GM04504 (cell line): ENCODE results near the gene AGPAT4.
"Not testable (repeated sequence)": the region's sequence is repeated elsewhere in the genome, so short reads cannot be mapped to it uniquely, and the experiment has no call there.

Source experiments
- DNase-seq: peaks from one replicate; pipeline ENCODE4 v3.0.0-alpha.2; 2012; ENCODE audit warnings: low read depth

Gene AGPAT4

DNA sequence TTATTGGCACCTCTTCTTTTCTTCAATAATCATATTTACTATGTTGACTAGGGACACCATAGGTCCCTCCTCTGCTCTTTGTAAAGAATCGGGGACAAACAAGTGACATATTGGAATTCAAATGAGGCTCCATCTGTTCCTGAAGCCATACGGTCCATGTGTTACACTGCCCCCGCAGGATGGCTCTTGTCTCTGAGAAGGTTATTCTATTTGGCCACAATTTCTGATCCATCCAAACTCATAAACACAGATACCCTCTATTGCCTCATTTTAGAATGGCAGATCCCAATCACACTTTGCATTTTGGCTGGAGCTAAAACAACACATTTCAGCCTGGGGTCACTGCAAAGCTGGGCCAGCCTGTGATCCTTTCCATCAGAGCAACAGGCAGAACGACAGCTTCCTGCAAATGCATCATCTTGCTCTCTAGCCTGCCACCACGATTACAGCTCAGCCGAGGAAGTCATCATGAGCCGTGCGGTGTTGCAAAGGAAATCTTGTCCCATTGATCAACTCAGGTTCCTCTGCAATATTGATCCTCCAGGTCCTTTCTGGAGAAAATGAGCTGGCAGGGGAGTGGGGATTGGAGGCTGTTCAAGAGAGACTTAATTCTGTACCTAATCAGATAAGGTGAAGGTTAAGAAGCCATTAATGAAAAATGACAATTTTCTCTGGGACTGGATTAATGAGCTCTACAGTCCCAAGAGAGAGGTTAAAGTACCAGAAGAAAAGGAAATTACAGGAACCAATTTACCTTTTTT lies 73.1 kb downstream of the AGPAT4 start:
- DNase-seq, result no peak

DNA sequence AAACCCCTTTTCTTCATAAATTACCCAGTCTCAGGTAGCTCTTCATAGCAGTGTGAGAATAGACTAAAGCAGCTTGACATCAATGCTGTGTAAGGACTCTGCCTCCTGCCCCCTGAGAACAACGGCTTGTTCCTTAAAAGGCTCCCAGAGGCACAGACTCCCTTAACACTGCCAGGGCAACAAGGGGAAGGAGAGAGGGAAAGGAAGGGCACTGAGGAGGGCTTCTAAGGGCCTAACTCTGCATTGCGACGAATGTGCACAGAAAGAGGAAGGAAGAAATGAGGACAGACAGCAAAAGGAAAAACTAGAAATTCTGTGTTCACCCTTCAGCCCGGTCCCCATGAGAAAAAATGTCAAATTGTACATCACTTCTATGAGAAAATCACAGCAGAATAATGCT lies 74.0 kb downstream of the AGPAT4 start:
- DNase-seq, result no peak

DNA sequence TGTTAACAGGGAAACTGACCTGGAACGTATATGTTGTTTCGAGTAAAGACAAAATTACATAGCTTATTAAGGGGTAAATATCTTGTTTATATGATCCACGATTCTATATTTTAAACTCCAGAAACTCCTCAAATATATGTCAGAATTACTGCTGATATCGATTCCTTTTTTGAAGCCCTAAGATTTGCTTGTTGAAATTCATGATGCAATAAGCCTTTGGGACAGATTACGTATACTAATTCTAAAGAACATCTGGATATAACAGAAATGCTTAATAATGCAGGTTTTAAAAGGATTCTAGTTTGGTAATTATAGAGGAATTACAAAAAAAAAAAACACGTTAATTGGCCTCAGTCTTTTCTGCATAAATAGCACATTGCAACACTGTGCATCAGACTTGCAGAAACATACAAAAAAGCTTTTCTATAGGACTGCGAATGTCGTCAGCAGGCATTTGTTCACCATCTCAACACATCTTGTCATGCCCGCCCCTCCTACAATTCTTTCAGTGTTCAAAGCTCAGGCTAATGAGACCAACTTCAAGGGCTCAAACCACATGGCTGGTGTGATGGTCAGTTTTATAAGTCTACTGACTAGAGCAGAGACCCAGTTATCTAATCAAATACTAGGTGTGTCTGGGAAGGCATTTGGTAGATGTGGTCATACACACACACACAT lies 74.9 kb downstream of the AGPAT4 start:
- no peak for DNase-seq

DNA sequence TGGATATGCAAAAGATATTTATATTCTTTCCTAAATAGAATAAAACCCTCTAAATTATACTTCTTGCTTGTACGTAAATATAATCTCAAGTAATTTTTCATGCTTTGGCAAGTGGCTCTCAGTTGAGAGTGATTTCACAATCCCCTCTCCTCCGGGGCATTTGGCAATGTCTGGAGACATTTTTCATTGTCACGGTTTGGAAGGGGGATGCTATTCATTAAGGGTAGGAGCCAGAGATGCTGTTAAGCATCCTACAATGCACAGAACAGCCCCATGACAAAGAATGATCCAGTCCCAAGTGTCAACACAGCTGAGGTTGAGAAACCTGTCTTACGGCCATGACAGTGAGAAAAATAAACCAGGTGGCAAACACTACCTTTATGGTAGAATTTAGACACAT lies 75.7 kb downstream of the AGPAT4 start:
- DNase-seq, result peak; percentile 42

DNA sequence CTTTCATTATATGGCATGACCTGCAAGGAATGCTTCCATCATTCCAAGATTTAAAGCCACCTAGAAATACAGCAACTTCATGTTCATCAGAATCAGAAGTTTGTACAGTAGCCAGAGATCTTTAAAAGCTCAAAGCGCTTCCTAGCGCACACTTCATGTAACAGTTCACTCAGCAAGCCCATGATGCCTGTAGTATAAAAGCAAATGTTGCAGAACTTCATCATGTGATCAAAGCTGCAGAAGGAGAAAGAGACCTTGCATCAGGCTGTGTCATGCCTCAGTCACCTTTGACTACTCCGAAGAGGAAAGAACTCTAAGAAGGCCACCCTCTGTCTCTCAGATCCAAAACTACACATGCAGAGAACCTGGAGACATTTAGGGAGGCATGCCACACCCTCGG lies 78.5 kb downstream of the AGPAT4 start:
- DNase-seq, result no peak

DNA sequence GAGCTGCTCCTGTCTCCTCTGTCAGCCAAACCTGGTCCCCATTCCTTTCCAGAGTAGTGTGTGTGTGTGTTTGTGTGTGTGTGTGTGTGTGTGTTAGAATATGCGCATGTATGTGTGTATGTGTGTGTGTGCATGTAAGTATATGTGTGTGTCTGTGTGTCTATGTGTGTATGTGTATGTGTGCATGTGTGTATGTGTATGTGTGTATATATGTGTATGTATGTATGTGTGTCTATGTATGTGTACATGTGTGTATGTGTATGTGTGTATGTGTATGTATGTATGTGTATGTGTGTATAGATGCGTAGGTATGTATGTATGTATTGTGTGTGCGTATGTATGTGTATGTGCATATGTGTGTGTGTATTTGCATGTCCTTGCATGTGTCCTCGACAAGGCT lies 79.5 kb downstream of the AGPAT4 start:
- DNase-seq, result no peak

DNA sequence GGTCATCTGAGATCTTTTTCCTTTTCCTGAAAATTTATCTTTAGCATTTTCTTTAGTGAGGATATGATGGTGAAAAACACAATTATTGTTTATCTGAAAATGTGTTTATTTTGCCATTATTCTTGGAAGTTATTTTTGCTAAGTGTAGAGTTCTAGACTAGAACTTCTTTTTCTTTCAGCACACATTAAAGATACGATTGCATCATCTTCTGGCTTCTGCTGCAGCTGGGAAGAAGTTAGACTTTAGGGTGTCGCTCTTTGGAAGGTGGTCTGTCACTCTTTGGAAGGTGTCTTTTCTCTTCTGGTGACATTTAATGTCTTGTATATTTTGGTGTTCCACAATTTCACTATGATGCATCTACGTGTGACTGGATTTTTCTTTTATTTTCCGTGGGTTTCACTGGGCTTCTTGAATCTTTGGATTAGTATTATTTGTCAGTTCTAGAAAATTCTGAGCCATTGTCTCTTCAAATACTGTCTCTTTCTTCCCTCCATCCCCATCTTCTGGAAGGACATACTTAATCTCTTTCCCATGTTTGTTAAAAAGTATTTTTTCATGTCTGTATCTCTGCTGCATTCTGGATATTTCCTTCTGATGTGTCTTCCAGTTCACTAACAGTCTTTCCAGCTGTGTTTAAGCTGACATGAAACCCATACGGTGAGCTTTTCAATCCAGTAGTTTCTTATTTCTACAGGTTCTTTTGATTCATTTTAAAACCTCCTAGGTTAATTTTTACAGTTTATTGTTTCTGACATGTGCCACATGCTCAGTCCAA lies 81.0 kb downstream of the AGPAT4 start:
- DNase-seq, result no peak

DNA sequence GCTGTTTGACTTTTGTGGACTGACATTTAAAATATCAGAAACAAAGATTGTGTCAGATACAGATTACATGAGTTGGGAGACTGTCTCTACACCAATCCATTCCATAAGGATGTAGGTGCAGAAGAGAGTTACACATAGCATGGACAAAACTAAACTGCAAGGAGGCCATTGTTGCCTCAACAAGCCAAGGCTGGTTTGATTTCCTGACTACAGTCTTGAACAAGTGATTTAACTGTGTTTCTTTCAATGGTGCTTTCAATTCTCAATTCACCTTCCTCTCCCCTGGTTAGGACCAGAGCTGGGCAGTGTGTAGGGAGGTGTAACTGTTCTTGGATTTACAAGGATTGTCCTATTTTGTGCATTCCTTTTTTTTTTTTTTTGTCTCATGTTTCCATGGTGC lies 82.2 kb downstream of the AGPAT4 start:
- DNase-seq, result no peak

DNA sequence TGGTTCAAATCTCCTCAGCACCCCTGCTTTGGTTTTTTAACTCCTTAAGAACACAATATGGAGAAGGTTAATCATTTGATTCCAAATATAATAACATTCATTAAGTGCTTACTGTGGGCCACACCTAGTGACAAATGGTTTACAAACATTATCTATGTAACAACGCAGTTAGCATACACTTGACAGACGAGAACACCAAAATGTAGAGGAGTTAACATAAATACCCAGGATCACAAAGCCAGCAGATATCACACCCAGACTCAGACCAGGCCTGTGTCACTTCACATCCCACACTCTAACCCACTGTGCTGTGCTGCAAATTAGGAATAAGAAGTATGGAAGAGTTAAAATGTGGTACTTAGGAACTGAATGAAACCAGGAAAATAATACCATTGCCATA lies 82.9 kb downstream of the AGPAT4 start:
- no peak for DNase-seq

DNA sequence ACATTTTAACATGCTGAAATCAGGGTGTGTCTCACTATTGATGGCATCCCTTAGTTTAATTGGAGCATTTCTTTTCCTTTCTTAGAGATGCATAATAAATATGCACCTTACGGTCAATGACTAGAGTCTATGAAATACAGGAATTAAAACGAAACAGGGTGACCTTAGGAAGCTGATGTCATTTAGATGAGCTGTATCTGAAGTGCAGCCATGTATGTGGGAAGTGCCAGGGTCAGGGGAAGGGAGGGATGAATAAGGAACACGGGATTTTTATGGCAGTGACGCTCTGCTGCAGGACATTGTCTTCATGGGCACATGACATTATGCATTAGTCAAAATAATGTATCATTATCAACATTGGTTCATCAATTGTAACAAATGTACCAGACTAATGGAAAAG lies 84.0 kb downstream of the AGPAT4 start:
- DNase-seq, result no peak

DNA sequence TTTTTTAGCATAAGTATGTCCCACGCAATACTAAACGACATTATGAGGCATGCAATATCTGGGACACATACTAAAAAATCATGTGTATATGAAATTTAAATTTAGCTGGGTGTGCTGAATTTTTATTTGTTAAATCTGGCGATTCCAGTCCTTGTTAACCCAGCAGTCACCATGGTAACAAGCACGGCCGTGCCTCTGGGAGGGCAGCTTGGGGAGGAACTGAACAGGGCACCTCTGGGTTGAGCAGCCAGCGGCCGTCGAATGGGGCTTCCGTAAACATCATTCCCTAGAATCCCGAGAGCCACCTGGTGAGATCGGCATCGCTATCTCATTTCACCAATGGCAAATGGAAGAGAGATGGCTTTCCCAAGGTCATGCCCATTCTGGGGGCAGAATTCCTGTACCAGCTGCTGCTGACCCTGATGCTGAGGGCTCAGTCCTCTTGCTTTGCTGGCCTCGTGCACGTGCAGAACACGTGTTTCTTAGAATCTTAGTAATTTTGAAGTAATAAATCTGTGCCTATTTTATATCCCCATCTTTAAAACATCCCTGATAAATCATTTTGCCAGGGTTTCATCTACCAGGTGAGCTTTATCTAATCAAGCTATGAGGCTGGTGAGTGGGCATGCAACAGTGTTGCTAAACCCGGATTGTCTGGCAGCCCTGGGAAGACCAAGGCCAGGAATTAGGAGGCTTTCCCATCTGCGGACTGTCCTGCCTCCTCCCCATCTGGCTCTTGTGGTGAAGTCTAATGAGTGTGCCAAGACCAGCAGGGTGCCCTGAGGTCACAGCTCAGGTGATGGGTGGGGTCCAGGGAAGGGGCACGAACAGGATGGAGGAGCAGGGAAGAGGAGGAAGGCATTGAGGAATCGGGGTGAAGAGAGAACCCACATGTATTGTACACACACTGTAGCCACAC lies 85.1 kb downstream of the AGPAT4 start:
- no peak for DNase-seq

DNA sequence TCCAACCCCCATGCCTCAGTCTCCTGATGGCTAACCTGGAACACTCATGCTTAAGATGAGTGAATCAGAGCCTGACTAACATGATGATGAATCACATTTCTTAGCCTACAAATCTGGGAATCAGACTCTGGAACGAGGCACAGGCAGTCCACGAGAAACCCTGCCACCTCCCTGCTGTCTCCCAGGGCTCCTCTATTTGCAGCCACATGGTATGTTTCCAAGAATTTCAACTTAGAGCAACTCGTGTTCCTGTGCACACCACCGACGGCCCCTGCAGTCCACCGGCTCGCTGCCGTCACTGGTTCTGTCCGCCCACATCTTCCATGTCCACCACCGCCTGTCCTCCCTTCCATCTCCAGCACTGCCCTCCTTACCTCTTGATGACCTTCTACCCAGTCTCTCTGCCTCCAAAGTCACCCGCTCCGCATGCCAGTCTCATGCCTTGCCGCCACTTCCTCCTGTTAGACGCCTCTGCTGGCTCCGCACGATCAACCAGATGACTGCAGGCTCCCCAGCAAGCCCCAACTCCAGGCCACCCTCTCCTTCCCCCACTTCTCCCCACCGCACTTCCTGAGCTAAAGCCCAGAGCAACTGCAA lies 87.6 kb downstream of the AGPAT4 start:
- peak; percentile 67 for DNase-seq

DNA sequence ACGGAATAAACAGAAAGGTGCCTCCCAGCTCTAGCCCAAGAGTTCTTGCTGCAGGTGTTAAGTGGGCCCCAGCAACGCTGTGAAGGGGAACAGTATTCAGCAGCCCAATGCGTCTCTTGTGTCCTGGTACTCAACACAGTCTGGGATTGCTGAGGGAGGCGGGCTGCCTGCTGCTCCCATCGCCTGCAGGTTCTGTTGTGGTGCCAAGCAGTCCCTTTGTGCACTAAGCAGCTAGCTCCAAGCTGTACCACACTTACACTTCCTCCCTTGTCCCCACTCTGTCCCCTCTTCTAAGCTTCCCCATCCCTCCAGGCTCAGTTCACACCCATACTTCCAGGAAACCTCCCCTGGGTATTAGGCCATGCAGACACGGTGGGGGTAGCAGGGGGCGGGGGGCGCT lies 92.7 kb downstream of the AGPAT4 start:
- DNase-seq, result no peak

DNA sequence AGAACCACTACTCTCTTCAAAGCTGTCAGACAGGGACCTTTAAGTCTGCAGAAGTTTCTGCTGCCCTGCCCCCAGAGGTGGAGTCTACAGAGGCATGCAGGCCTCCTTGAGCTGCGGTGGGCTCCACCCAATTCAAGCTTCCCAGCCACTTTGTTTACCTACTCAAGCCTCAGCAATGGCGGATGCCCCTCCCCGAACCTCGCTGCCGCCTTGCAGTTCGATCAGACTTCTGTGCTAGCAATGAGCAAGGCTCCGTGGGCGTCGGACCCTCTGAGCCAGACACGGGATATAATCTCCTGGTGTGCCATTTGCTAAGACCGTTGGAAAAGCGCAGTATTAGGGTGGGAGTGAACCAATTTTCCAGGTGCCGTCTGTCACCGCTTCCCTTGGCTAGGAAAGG lies 95.7 kb downstream of the AGPAT4 start:
- not testable (repeated sequence) for DNase-seq

DNA sequence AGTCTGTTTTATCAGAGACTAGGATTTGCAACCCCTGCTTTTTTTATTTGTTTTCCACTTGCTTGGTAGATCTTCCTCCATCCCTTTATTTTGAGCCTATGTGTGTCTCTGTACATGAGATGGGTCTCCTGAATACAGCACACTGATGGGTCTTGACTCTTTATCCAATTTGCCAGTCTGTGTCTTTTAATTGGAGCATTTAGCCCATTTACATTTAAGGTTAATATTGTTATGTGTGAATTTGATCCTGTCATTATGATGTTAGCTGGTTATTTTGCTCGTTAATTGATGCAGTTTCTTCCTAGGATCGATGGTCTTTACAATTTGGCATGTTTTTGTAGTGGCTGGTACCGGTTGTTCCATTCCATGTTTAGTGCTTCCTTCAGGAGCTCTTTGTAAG lies 97.4 kb downstream of the AGPAT4 start:
- DNase-seq, result not testable (repeated sequence)

DNA sequence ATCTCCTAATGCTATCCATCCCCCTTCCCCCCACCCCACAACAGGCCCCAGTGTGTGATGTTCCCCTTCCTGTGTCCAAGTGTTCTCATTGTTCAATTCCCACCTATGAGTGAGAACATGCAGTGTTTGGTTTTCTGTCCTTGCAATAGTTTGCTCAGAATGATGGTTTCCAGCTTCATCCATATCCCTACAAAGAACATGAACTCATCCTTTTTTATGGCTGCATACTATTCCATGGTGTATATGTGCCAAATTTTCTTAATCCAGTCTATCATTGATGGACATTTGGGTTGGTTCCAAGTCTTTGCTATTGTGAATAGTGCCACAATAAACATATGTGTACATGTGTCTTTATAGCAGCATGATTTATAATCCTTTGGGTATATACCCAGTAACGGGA lies 101.1 kb downstream of the AGPAT4 start:
- DNase-seq, result not testable (repeated sequence)

DNA sequence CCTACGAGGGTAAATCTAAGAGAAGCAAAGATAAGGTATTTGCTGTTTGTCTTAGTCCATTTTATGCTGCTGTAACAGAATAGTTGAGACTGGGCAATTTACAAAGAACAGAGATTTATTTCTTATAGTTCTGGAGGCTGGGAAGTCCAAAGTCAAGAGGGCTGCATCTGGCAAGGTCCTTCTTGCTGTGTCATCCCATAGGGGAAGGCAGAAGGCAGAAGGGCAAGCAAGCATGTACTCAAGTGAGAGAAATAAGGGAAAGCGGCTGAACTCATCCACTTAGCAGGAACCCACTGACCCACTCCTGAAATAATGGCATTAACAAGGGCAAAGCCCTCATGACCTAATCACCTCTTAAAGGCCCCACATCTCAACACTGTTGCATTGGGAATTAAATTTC lies 102.7 kb downstream of the AGPAT4 start:
- no peak for DNase-seq

DNA sequence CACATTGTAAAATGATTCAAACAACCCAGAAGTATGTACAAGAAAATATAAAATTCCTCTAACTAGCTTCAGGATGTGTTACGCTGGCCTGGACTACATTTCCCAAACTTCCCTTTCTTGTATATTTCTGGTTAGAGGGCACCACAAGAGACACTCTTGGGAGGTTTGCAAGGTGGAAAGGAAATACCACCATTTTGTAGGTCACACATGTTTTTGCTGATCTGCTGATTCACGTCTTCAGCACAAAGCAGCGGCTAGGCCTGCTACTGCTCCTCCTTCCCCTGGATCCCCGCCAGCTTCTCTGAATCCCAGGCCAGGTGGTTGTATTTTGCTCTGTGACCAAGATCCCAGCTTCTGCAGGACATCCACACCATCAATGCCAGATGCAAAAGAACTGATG lies 104.2 kb downstream of the AGPAT4 start:
- DNase-seq, result peak; percentile 60

DNA sequence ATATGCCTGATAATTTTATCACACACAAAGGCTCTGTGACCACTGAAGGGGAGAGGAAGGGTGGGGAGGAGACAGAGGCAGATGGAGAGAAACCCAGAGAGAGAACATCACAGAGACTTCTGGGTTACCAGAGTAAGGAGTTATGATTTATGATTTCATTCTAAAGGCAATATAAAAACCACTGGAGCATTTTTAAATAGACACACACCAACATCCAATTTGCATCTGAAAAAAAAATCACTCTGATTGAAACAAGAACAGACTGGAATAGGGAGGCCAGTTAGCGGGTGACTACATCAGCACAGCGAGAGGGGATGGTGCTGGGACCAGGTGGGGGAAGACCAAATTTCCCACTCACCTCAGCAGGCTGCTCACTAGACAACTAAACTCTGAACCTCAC lies 104.8 kb downstream of the AGPAT4 start:
- no peak for DNase-seq

DNA sequence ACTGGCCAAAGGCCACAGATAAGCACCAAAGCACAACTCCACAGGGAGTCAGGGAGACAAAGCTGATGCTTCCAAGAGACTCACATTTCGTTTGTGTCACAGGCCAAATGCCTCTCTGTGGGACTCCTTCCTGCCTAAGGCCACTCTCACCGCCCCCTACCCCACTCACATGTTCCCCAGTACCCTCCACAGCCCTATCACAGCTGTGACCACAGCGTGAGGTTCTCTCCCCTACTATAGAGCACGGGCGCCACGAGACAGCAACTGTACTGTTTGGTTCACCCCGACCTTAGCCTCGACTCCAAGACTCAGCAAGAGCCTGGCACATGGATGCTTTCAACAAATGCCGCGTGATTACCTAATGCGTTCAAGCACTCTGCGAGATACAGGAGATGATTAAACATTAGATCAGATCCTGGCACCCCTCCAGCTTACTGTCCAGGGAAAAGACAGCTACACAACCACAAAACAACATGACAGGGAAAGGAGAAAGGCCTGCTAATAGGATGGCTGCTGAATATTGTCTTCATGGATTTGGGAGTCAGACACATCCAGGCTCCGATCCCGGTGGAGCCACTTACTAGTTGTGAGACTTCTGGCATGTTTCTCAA lies 105.5 kb downstream of the AGPAT4 start:
- peak; percentile 93 for DNase-seq

DNA sequence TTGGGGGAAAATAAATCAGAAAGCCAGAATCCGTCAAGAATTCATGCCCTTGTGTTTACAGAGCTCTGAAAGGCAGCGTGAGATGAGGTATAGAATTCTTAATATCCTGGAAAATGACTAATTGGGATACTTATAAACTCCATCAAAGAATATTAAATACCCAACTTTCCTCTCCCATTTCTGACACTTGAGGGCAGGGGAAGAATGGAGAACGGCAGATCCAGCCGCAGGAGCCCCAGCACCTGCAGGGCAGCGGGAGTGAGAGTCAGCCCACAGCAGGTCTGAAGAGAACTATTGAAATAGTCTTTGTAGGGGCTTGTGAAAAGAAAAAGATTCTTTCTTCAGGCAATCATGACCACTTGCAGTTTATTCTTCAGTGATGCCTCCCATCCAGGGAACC lies 107.2 kb downstream of the AGPAT4 start:
- no peak for DNase-seq
